ENCODE measurements around the gene MRPL10.
"Not testable (repeated sequence)": the region's sequence is repeated elsewhere in the genome, so short reads cannot be mapped to it uniquely, and the experiment has no call there.

The MRPL10 gene

GRCh38 chr17:47789611-47790561 is 41.5 kb downstream of the MRPL10 start:
- DNase-seq, result peak; percentile 51

GRCh38 chr17:47785538-47786123 is 45.7 kb downstream of the MRPL10 start:
- no peak for DNase-seq

GRCh38 chr17:47781397-47781796 is 49.9 kb downstream of the MRPL10 start:
- DNase-seq, result no peak

- no peak for DNase-seq
Measured at GRCh38 chr17:47778184-47778635, 53.1 kb downstream of the MRPL10 start.

- peak; percentile 51 for DNase-seq
Measured at GRCh38 chr17:47776330-47777197, 54.8 kb downstream of the MRPL10 start.

GRCh38 chr17:47774987-47775580 is 56.3 kb downstream of the MRPL10 start:
- no peak for DNase-seq

GRCh38 chr17:47774331-47774730 is 57.0 kb downstream of the MRPL10 start:
- no peak for DNase-seq

- not testable (repeated sequence) for DNase-seq
Measured at GRCh38 chr17:47773649-47774048, 57.7 kb downstream of the MRPL10 start.

Data from NCI-H526 treated with DMSO at 0.1 percent for 48 hours (cell line).